ENCODE data around the gene PSME3IP1.

Gene PSME3IP1

GRCh38 chr16:57167538-57167937 lies 18.3 kb downstream of the PSME3IP1 start:
- DNase-seq (ENCODE audit: low read depth): no peak

GRCh38 chr16:57166951-57167350 lies 18.9 kb downstream of the PSME3IP1 start:
- DNase-seq (ENCODE audit: low read depth): peak; percentile 63

- no peak for DNase-seq (ENCODE audit: low read depth)
Observed at GRCh38 chr16:57166451-57166850, 19.4 kb downstream of the PSME3IP1 start.

GRCh38 chr16:57165938-57166337 lies 19.9 kb downstream of the PSME3IP1 start:
- peak; percentile 67 for DNase-seq (ENCODE audit: low read depth)

- DNase-seq (ENCODE audit: low read depth): no peak
Observed at GRCh38 chr16:57165483-57165882, 20.4 kb downstream of the PSME3IP1 start.

- DNase-seq (ENCODE audit: low read depth): no peak
Observed at GRCh38 chr16:57163842-57164241, 22.0 kb downstream of the PSME3IP1 start.

- DNase-seq (ENCODE audit: low read depth): no peak
Observed at GRCh38 chr16:57159447-57159846, 26.4 kb downstream of the PSME3IP1 start.

- DNase-seq (ENCODE audit: low read depth): no peak
Observed at GRCh38 chr16:57157533-57157932, 28.3 kb downstream of the PSME3IP1 start.

- no peak for DNase-seq (ENCODE audit: low read depth)
Observed at GRCh38 chr16:57156351-57156703, 29.5 kb downstream of the PSME3IP1 start.

- DNase-seq (ENCODE audit: low read depth): no peak
Observed at GRCh38 chr16:57155702-57156350, 30.0 kb downstream of the PSME3IP1 start.

GRCh38 chr16:57153841-57154240 lies 32.0 kb downstream of the PSME3IP1 start:
- DNase-seq (ENCODE audit: low read depth): no peak

- no peak for DNase-seq (ENCODE audit: low read depth)
Observed at GRCh38 chr16:57152096-57153093, 33.4 kb downstream of the PSME3IP1 start.

- no peak for DNase-seq (ENCODE audit: low read depth)
Observed at GRCh38 chr16:57151369-57151768, 34.5 kb downstream of the PSME3IP1 start.

GRCh38 chr16:57150682-57151330 lies 35.0 kb downstream of the PSME3IP1 start:
- DNase-seq (ENCODE audit: low read depth): peak; percentile 25

GRCh38 chr16:57149391-57149790 lies 36.4 kb downstream of the PSME3IP1 start:
- DNase-seq (ENCODE audit: low read depth): no peak

GRCh38 chr16:57148481-57148880 lies 37.4 kb downstream of the PSME3IP1 start:
- no peak for DNase-seq (ENCODE audit: low read depth)

GRCh38 chr16:57147381-57148221 lies 38.2 kb downstream of the PSME3IP1 start:
- DNase-seq (ENCODE audit: low read depth): peak; percentile 80

GRCh38 chr16:57146735-57147134 lies 39.1 kb downstream of the PSME3IP1 start:
- DNase-seq (ENCODE audit: low read depth): no peak

GRCh38 chr16:57146040-57146647 lies 39.7 kb downstream of the PSME3IP1 start:
- DNase-seq (ENCODE audit: low read depth): no peak

GRCh38 chr16:57145046-57146021 lies 40.5 kb downstream of the PSME3IP1 start:
- no peak for DNase-seq (ENCODE audit: low read depth)
